CD4-positive, alpha-beta T cell treated with Interleukin-4 for 4 hours (primary cell): ENCODE data around the gene FTCD.

ENCODE experiments used
- DNase-seq: peaks from one replicate; pipeline ENCODE4 v3.0.0-alpha.2; 2020

Gene FTCD

GRCh38 chr21:46121286-46122221, 33.8 kb downstream of the FTCD start:
- no peak for DNase-seq

DNA sequence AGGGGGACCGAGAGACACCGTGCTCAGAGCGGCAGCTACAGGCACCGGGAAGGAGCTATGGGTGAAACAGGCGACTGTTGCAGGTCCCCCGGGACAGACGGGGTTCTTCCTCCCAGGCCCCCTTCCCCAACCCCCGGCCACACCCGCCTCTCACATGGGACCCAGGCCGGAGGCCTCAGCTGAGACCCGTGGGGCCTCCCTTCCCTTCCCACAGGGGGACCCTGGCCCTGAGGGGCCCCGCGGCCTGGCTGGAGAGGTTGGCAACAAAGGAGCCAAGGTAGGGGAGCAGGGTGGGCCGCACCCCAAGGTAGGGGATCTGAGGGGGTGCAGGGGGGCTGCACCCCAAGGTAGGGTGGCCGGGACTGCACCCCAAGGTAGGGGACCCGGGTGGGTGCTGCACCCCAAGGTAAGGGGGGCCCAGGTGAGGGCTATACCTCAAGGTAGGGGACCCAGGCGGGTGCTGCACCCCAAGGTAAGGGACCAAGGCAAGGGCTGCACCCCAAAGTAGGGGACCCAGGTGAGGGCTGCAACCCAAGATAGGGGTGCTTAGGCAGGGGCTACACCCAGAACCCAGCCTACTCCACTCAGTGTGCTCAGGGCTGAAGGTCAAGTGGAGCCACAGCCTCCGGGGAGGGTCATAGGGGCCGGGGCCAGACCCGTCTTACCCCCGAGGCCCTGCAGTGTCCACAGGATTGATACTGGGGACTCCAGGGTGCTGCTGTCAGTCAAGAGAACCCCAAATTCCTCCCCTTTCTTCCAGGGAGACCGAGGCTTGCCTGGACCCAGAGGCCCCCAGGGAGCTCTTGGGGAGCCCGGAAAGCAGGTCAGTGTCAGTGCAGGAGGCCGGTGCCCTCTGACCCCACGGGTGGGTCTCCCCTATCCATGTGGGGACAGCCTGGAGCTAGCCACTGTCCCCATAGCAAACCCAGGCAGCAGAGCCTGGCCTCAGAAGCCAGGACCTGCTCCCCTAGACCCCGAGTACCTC, 34.8 kb downstream of the FTCD start:
- DNase-seq: no peak

DNA sequence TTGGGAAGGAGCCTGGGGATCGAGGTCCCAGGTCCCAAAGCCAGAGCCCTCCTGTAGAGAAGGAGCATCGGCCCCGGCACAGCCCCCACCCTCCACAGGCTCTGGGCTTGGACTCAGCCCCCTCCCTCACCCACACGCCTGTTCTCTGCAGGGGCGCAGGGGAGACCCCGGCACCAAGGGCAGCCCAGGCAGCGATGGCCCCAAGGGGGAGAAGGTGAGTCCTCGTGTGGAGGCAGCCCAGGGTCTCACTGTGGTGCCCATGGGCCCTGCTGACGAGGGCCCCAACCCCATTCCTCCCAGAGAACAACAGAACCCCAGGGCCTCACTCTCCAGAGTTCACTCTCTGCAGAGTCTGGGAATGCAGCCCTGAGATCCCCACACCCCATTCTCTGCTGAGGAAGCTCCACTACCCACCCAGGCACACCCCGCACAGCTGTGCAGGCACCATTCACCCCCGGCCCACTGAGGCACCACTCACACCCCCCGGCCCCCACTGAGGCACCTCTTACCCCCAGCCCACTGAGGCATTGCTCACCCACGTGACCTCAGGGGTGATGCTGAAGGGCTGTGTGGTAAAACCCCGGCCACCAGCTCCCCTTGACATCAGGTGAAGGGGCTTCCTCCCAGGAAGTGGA, 35.6 kb downstream of the FTCD start:
- no peak for DNase-seq

DNA sequence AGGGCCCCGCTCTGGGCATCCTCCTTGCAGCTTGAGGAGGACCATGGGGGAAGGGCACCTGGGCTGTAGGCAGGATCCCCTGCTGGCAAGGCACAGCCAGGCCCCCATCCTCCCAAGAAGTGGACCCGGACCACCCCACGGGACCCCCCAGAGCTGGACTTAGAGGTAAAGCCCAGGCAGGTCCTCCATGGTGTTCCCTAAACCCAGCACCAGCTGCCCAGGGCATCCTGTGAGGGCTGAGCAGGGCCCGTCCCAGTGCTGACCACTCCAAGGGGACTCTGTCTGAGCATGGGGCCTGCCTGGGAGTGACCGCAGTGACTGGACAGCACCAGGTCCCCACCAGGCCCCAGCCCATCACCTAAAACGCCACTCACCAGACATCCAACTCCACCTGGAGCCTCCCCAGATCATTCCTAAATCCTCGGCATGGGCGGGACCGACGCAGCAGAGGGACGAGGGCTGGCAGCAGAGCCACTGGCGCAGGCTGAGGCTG, 36.2 kb downstream of the FTCD start:
- DNase-seq: no peak

GRCh38 chr21:46118316-46119143, 36.8 kb downstream of the FTCD start:
- no peak for DNase-seq

DNA sequence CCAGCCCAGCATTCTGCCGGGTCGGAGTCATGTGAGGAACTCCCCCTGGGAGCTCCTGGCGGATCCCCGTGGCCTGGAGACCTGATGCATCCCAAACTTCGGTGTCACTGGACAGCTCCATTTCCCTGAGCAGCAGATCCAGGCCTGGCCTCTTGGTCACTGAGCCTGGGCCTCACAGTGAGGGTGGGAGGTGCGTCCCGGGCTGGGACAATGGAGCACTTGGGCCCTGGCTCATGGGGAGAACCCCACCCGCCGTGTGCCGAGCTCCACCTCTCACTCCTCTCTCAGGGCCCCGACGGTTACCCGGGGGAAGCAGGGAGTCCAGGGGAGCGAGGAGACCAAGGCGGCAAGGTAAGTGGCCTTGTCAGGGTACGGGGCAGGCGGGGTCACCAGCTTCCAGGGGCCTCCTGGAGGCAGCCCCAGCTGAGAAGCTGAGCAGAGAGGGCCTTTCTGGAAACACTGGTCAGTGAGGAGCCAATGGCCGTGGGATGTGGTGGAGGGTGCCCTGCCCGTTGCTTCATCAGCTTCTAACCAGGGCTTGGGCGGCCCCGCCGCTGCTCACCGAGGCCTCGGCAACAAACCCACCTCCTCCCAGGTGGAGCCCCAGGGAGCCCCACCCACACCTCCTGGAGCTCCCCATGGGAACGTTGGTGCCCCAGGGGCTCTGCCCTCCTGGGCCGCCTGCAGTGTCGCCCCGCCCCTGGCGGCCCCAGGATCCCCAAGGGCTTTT, 37.6 kb downstream of the FTCD start:
- DNase-seq: no peak

DNA sequence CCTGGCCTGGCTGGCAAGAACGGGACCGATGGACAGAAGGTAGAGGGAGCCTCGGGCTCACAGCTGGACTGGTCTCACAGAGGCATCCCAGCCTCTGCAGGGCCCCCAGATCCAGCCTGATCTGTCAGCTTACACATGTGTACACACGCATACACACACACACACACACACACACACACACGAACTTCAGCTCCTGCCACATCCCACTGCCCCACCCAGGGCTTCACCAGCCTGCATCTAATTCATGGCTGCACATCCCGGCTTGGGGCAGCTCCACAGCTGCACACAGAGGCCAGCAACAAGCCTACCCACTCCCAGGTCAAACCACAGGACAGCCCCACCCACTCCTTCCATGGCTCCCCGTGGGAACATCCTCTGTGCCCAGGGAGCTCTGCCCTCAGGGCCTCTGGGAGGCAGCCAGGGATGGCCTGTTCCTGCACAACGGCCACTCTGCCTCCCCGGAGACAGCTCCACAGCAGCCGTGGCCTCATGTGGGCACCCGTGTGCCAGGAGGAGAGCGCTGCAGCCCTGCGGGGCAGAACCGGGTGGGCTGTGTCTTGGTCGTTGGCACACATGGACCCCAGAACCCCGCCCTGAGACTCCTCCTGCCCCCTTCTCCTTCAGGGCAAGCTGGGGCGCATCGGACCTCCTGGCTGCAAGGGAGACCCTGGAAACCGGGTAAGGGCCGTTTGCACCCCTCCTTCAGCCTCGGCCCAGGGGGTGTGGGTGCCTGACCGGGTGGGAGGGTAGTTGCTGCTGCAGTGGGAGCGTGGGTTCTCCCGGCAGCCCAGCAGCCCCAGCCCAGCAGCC, 38.4 kb downstream of the FTCD start:
- no peak for DNase-seq

GRCh38 chr21:46116189-46116775, 39.1 kb downstream of the FTCD start:
- DNase-seq: no peak

DNA sequence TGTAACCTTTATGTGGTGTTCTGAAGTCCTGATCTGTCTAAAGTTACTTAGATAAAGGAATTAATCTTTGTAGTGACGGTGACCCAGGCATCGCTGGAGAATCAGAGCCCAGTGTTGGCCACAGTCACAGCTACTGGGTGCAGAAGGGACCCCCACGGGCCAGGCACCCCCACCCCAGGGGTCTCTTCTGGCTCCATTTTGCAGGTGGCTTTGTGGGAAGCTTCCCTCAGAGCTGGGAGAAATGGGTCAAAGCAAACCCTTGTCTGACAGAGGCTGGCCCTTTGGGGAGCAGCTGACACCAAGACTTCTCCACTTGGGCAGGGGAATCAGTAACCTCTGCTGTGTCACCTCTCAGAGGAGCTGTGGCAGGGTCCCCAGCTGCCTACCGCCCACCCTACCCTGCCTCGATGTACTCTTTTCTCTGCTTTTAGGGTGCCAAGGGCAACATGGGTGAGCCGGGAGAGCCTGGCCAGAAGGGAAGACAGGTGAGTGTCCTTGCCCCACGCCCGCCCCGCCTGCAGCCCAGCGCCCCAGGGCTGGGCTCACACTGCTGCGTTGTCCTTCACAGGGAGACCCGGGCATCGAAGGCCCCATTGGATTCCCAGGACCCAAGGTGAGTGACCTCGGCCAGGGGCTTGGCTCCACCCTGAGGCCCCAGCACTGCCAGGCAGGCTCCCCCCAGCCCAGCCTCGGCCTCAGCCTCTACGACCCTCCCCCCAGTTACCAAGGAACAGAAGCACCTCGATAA, 39.8 kb downstream of the FTCD start:
- DNase-seq: no peak

- DNase-seq: no peak
Observed at GRCh38 chr21:46114963-46115362, 40.4 kb downstream of the FTCD start.

GRCh38 chr21:46113497-46114176, 41.7 kb downstream of the FTCD start:
- DNase-seq: no peak

- DNase-seq: no peak
Observed at GRCh38 chr21:46112725-46113215, 42.6 kb downstream of the FTCD start.

DNA sequence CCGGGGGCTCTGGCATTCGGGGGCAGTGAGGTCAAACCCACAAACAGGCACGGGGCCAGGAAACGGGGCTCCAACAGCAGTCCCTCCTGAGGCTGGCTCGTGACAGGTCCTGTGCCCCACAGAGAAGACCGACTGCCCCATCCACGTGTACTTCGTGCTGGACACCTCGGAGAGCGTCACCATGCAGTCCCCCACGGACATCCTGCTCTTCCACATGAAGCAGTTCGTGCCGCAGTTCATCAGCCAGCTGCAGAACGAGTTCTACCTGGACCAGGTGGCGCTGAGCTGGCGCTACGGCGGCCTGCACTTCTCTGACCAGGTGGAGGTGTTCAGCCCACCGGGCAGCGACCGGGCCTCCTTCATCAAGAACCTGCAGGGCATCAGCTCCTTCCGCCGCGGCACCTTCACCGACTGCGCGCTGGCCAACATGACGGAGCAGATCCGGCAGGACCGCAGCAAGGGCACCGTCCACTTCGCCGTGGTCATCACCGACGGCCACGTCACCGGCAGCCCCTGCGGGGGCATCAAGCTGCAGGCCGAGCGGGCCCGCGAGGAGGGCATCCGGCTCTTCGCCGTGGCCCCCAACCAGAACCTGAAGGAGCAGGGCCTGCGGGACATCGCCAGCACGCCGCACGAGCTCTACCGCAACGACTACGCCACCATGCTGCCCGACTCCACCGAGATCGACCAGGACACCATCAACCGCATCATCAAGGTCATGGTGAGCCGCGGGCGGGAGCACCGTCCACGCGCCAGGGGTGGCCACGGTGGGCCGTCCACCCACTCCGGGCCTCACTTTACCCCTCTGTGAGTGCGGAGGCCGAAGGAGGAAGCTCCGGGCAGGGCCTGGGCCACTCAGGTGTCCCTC, 43.3 kb downstream of the FTCD start:
- DNase-seq: no peak

DNA sequence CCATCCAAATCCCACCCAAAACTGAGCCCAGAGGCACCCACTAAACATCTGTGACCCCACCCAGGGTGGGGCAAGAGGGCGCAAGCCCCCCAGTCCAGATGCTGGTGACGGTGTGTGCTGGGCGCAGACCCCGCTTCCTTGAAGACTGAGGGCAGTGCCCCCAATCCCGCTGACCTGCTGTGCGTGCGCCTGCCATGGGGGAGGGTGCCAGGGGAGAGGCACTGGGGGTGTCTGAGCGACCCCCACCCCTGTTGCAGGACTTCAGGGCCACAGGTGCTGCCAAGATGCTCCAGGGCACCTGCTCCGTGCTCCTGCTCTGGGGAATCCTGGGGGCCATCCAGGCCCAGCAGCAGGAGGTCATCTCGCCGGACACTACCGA, 44.2 kb downstream of the FTCD start:
- DNase-seq: no peak

DNA sequence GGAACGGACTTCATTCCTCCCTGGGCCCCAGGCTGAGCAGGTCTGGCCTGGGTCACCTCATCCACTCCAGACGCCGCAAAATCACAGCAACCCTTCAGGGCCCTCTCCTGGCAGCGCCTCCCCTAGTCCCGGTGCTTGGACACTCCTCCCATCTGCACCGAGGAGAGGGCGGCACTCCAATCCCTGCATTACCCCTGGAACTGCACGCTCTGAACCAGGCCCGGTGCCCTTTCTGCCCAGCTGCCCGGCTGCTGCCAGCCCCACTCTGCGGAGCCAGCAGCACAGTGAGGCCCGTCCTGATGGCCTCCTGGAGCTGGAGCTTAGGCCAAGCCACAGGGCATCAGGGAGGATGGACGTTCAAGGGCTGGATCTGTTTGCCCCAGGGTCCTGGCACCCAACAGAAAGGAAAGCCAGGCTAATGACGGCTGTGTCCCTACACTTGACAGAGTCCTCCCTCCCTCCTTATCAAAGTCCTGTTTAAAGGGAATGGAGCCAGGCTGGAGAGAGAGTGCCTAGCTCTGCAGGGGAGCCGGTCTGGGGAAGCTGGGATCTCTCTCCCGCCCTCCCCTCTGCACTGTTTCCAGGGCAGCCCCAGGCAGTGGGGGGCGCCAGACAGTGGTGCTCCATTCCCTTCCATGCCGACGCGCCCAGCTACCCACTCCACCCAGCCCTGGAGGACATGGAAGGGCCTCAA, 44.7 kb downstream of the FTCD start:
- DNase-seq: no peak

DNA sequence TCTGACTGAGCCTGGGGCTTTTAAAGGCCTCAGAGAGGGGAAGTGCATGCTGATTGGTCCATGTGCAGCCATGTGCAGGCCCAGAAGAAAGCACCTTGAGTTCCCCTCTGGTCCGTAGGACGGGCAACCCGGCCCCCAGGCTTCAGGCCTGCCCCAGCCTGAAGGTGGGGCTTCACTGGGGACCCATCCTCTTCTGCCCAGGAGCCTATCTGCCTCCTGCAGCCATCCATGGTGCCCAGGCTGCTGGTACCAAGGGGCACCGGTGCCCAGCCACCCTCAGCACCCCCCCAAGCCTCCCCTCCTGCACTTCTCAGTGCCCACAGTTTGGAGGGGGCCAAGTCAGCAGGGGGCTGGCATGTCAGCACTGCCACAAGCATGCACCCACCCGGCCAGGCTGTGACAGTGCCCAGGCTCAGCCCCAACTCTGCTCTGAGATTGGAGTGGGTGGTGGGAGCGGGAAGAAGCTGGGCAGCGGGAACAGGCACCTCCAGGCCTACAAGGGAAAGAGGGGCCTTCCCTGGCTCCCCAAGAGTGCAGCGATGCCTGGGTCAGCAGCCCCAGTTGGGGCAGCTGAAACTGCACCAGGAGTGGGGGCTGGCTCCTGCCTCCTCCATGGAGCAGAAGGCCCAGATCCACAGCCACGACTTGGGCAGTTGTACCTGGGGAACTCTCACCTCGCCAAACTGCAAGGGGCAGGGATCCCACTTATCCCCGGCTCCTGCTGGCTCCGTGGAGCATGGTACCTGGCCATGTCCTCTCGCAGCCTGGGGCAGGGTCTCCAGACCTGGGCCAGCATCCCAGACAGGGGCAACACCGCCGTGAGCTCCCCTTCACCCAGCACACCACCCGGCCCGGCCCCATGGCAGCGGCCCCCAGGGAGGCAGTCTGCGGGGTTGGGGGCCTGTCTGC, 45.8 kb downstream of the FTCD start:
- DNase-seq: no peak
